ENCODE results near the gene TAPBP.
"Not testable (repeated sequence)": the region's sequence is repeated elsewhere in the genome, so short reads cannot be mapped to it uniquely, and the experiment has no call there.

- not testable (repeated sequence) for TF ChIP-seq CTCF (conservative IDR thresholded peaks at IDR 0.05); ZFX (IDR thresholded peaks at IDR 0.05)
Observed at GRCh38 chr6:33343606-33343952, 29.7 kb upstream of the TAPBP start.
